GM12873 (cell line): ENCODE results near the gene ULK3.

Experiments used
- TF ChIP-seq, protein P1 (sequence below): IDR thresholded peaks from 2 replicates; pipeline ENCODE4 v1.5.1; 2012; ENCODE audit warnings: low read depth, mild to moderate bottlenecking, moderate library complexity, low read length, control low read depth; ENCODE audit not compliant: insufficient read depth; ENCODE audit errors: missing control alignments

The ULK3 gene

GRCh38 chr15:74838137-74838516 is 4.8 kb downstream of the ULK3 start:
- TF ChIP-seq, protein P1, sequence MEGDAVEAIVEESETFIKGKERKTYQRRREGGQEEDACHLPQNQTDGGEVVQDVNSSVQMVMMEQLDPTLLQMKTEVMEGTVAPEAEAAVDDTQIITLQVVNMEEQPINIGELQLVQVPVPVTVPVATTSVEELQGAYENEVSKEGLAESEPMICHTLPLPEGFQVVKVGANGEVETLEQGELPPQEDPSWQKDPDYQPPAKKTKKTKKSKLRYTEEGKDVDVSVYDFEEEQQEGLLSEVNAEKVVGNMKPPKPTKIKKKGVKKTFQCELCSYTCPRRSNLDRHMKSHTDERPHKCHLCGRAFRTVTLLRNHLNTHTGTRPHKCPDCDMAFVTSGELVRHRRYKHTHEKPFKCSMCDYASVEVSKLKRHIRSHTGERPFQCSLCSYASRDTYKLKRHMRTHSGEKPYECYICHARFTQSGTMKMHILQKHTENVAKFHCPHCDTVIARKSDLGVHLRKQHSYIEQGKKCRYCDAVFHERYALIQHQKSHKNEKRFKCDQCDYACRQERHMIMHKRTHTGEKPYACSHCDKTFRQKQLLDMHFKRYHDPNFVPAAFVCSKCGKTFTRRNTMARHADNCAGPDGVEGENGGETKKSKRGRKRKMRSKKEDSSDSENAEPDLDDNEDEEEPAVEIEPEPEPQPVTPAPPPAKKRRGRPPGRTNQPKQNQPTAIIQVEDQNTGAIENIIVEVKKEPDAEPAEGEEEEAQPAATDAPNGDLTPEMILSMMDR: no peak

DNA sequence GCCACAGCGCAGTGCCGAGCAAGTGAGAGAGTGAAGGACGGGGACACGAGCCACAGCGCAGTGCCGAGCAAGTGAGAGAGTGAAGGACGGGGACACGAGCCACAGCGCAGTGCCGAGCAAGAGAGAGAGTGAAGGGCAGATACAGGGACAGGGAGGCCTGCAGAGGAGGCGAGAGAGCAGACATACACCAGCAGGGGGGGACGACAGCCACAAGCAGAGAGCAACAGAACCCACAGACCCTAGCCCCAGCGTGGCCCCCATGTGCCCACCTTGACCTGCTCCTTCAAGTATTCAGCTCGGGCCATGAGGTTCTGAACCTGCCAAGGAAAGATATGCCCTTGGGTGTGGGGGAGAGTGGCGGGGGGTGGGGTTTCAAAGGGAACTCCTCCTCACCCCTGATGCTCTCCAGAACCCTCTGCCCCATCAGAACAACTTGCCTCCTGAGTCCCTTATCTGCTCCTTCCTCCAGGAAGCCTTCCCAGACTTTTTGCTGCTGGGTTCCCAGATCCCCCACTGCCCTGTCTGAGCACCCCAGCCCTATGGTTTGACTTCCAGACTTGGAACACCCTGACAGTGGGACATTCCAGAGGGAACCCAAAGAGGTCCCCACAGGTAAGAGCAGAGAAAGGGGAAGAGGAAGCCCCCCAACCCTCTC is 5.3 kb downstream of the ULK3 start:
- TF ChIP-seq, protein P1: peak; percentile 33

- TF ChIP-seq, protein P1: no peak
These were observed 6.1 kb downstream of the ULK3 start for GRCh38 chr15:74836846-74837245.

DNA sequence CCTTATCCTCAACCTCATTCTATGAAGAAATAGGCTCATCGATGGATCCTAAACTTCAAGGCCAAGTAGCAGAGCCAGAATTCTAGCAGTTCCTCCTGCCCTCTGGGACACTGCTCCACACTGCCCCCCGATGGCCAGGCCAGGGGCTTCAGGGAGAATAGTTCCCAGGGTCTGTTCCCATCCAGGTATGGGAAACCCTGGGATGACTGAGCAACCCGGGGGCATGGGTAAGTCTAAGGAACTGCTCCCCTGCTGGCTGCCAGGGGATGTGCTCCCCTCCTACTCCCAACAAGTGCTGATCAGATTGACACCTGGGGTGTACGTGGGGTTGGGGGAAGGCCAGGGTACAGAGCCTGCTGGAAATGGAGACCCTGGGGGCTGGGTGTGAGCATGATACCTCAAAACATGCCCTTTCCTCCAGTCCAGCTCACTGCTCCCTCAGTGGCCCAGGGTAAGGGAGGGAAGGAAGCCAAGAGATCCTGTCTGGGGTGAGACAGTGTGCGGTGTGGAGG is 7.6 kb downstream of the ULK3 start:
- TF ChIP-seq, protein P1: peak; percentile 85

GRCh38 chr15:74833376-74834107 is 9.4 kb downstream of the ULK3 start:
- TF ChIP-seq, protein P1: no peak

DNA sequence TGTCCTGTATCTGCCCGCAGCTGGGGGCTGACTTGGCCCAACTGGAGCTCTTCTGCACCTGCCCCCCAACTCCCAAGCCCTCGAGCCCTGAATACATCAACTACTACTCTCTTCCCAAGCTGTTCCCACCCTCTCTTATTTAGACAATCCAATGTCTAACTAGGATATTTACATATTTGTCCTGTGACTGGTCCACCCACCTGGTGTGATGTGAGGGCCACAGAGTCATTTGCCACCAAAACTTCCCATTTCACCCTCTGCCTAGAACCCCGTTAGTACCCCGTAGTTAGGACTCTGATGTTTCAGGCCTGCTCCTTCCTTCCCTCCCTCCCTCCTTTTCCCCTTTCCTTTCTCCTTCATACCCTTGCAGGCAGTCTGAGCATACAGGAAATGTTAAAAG is 10.1 kb downstream of the ULK3 start:
- TF ChIP-seq, protein P1: no peak

DNA sequence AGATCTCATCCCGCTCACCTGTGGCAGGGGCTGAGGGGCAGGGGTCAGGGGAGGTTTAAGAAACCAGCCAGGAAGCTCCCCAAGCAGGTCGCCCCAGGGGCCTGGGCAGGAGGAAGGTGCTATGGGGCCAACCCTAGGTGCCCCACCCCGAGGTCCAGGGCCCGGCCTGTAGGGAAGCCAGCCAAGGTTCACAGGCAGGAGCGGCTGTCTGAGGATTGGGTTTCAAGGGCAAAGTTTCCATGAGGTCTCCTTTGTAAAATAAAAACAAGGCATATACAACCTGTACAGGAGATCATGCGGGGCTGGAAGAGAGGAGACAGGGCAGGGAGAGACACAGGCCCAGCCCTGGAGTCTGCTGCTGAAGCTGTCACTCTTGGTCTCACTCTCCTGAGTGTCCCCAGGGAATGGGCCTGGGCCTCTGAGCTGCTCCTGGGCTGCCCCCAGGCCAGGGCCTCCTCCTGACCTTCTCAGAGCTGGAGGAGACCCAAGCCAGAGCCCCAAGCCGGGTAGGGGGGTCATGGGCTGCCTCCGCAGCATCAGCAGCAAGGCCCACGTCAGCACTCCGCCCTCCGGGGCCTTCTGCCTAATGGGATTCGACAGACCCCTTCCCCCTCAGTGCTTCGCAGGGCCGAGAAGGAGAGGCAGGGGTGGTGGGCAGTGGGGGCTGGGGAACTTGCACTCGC is 11.0 kb downstream of the ULK3 start:
- TF ChIP-seq, protein P1: no peak
